RWPE2 (cell line): ENCODE measurements around the gene ZPBP2.

Experiments used
- ATAC-seq: fragments of 200-7000 bp; cut with Tn5 transposase; 3 replicates; pipeline ENCODE4 v1.9.1; 2021; ENCODE audit warnings: low read depth
- DNase-seq: peaks from one replicate; pipeline ENCODE4 v3.0.0-alpha.2; 2020; ENCODE audit warnings: low spot score
- H3K27ac ChIP-seq: fragments of 450-650 bp; 2 replicates; pipeline ENCODE4 v1.5.1; 2017; ENCODE audit warnings: mild to moderate bottlenecking; ENCODE audit not compliant: poor library complexity, severe bottlenecking
- H3K27me3 ChIP-seq: fragments of 250-450 bp; sonication (Bioruptor Pico); 2 replicates; pipeline ENCODE4 v1.5.1; 2021; ENCODE audit warnings: mild to moderate bottlenecking, moderate library complexity; ENCODE audit not compliant: insufficient read depth, poor library complexity, severe bottlenecking
- H3K36me3 ChIP-seq: fragments of 250-450 bp; sonication (Bioruptor Pico); 2 replicates; pipeline ENCODE4 v1.5.1; 2020; ENCODE audit warnings: low read depth, mild to moderate bottlenecking, moderate library complexity
- H3K4me1 ChIP-seq: fragments of 250-450 bp; sonication (Bioruptor Pico); 2 replicates; pipeline ENCODE4 v1.5.1; 2021; ENCODE audit warnings: mild to moderate bottlenecking, moderate library complexity; ENCODE audit not compliant: insufficient read depth, poor library complexity, severe bottlenecking
- H3K4me3 ChIP-seq: fragments of 250-450 bp; sonication (Bioruptor Pico); 2 replicates; pipeline ENCODE4 v1.5.1; 2021; ENCODE audit warnings: mild to moderate bottlenecking, moderate library complexity; ENCODE audit not compliant: severe bottlenecking
- H3K9me3 ChIP-seq: fragments of 250-450 bp; sonication (Bioruptor Pico); 2 replicates; pipeline ENCODE4 v1.5.1; 2021; ENCODE audit warnings: mild to moderate bottlenecking, moderate library complexity; ENCODE audit not compliant: severe bottlenecking
- CTCF ChIP-seq: fragments of 450-650 bp; IDR thresholded peaks from one replicate; pipeline ENCODE4 v1.5.1; 2017; ENCODE audit warnings: mild to moderate bottlenecking, moderate library complexity; ENCODE audit not compliant: poor library complexity, severe bottlenecking

ZPBP2 gene

GRCh38 chr17:39866013-39866730 is 1.8 kb upstream of the ZPBP2 start:
- H3K27me3 ChIP-seq, result peaks cover 51% of the 10 kb centered on the region
- no peaks in the 10 kb centered on the region; the same call in 1 of the 2 replicates for H3K36me3 ChIP-seq
- TF ChIP-seq CTCF, result no peak
- H3K4me1 ChIP-seq, result no peaks in the 10 kb centered on the region
- H3K4me3 ChIP-seq, result no peak overlapping the region
- ATAC-seq, result no peak
- no peak overlapping the region for H3K27ac ChIP-seq
- DNase-seq, result no peak
- no peaks in the 10 kb centered on the region for H3K9me3 ChIP-seq

GRCh38 chr17:39867084-39867879 is 720 bp upstream of the ZPBP2 start:
- peaks cover 43% of the 10 kb centered on the region for H3K27me3 ChIP-seq

GRCh38 chr17:39868554-39868942 is 546 bp downstream of the ZPBP2 start:
- H3K9me3 ChIP-seq, result no peaks in the 10 kb centered on the region
- no peak for TF ChIP-seq CTCF
- no peaks in the 10 kb centered on the region; the same call in 1 of the 2 replicates for H3K36me3 ChIP-seq
- DNase-seq (no peak), ATAC-seq (no peak)
- peaks cover 31% of the 10 kb centered on the region for H3K27me3 ChIP-seq
- no peak overlapping the region for H3K27ac ChIP-seq
- H3K4me3 ChIP-seq, result no peak overlapping the region
- peaks cover 4% of the 10 kb centered on the region for H3K4me1 ChIP-seq

More at GRCh38 chr17:39867084-39867879, 720 bp upstream of the ZPBP2 start:
- Histone ChIP-seq H3K9me3 (no peaks in the 10 kb centered on the region), H3K4me3 (no peak overlapping the region), H3K36me3 (no peaks in the 10 kb centered on the region; the same call in 1 of the 2 replicates), H3K27ac (no peak overlapping the region), H3K4me1 (no peaks in the 10 kb centered on the region)
- no peak for TF ChIP-seq CTCF
- DNase-seq (no peak), ATAC-seq (no peak)

- Histone ChIP-seq H3K4me3 (no peak overlapping the region), H3K4me1 (peaks cover 4% of the 10 kb centered on the region), H3K36me3 (no peaks in the 10 kb centered on the region; the same call in 1 of the 2 replicates), H3K9me3 (no peaks in the 10 kb centered on the region), H3K27me3 (peaks cover 16% of the 10 kb centered on the region), H3K27ac (no peak overlapping the region)
- DNase-seq (no peak), ATAC-seq (no peak)
- no peak for TF ChIP-seq CTCF
These were observed 2.8 kb downstream of the ZPBP2 start for GRCh38 chr17:39870776-39871175.
